SK-N-SH (cell line): Measurements from ENCODE around the gene NAV2.

ENCODE experiments used
- CTCF ChIP-seq: fragments of 200-600 bp; sonication (generic); IDR thresholded peaks from 2 replicates; pipeline ENCODE4 v1.6.1; 2017; ENCODE audit warnings: antibody characterized with exemption, mild to moderate bottlenecking, moderate library complexity
- EP300 ChIP-seq, 2 experiments: IDR thresholded peaks; 2 replicates each; pipeline versions ENCODE4 v1.4.0 to v1.6.1; 2012; ENCODE audit warnings: borderline replicate concordance in 1 of 2, low read depth in 1 of 2, low read length in 1 of 2
- EZH2phosphoT487 ChIP-seq: fragments of 200-600 bp; sonication (generic); IDR thresholded peaks from 2 replicates; pipeline ENCODE4 v1.6.1; 2017; ENCODE audit warnings: low read depth, mixed run types, mild to moderate bottlenecking, antibody characterized with exemption, moderate library complexity, borderline replicate concordance
- JUND ChIP-seq: IDR thresholded peaks from 2 replicates; pipeline ENCODE4 v1.4.0; 2012
- MXI1 ChIP-seq: IDR thresholded peaks from 2 replicates; pipeline ENCODE4 v1.6.1; 2012; ENCODE audit warnings: mild to moderate bottlenecking, low read depth, low read length, improper control_type of control experiment
- POLR2AphosphoS5 ChIP-seq: IDR thresholded peaks from 2 replicates; pipeline ENCODE4 v1.6.1; 2012; ENCODE audit warnings: low read depth, low read length
- RXRA ChIP-seq: IDR thresholded peaks from 2 replicates; pipeline ENCODE4 v1.4.0; 2012; ENCODE audit warnings: low read depth, mild to moderate bottlenecking, borderline replicate concordance
- SIN3A ChIP-seq: IDR thresholded peaks from 2 replicates; pipeline ENCODE4 v1.6.1; 2012; ENCODE audit warnings: low read depth, mild to moderate bottlenecking, low read length, moderate library complexity, borderline replicate concordance
- TCF12 ChIP-seq: IDR thresholded peaks from 2 replicates; pipeline ENCODE4 v1.4.0; 2012
- USF2 ChIP-seq: fragments of 150-350 bp; IDR thresholded peaks from 2 replicates; pipeline ENCODE4 v1.6.1; 2017; ENCODE audit warnings: antibody characterized with exemption, low read length, low read depth, borderline replicate concordance
- TF ChIP-seq, protein P1 (sequence below): IDR thresholded peaks from 2 replicates; pipeline ENCODE4 v1.4.0; 2012; ENCODE audit warnings: low read depth

- no peak for TF ChIP-seq CTCF
- no peak for TF ChIP-seq EP300 (IDR thresholded peaks at IDR 0.05; ENCODE audit: borderline replicate concordance in 1 of 2, low read depth in 1 of 2, low read length in 1 of 2)
- TF ChIP-seq USF2, result no peak
- TF ChIP-seq EZH2phosphoT487, result no peak
- TF ChIP-seq, protein P1, sequence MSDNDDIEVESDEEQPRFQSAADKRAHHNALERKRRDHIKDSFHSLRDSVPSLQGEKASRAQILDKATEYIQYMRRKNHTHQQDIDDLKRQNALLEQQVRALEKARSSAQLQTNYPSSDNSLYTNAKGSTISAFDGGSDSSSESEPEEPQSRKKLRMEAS, result no peak
- no peak for TF ChIP-seq POLR2AphosphoS5
- TF ChIP-seq SIN3A, result no peak
- TF ChIP-seq TCF12, result no peak
- TF ChIP-seq RXRA, result no peak
- TF ChIP-seq JUND, result no peak
- TF ChIP-seq MXI1, result no peak
Observed at GRCh38 chr11:20103281-20103680, 390.6 kb downstream of the NAV2 start.
